Neural progenitor cell (in vitro differentiated cells): ENCODE data around the gene SLC18A3.

Experiments
- EZH2 ChIP-seq: fragments of 200-600 bp; sonication (generic); IDR thresholded peaks from 2 replicates; pipeline ENCODE4 v1.6.1; 2017; ENCODE audit warnings: antibody characterized with exemption, mild to moderate bottlenecking, moderate library complexity
- EZH2phosphoT487 ChIP-seq: fragments of 200-600 bp; sonication (generic); IDR thresholded peaks from 2 replicates; pipeline ENCODE4 v1.6.1; 2017; ENCODE audit warnings: antibody characterized with exemption
- TF ChIP-seq, protein P1 (sequence below): fragments of 200-600 bp; sonication (generic); IDR thresholded peaks from 2 replicates; pipeline ENCODE4 v1.5.1; 2017; ENCODE audit warnings: antibody characterized with exemption, mild to moderate bottlenecking

DNA sequence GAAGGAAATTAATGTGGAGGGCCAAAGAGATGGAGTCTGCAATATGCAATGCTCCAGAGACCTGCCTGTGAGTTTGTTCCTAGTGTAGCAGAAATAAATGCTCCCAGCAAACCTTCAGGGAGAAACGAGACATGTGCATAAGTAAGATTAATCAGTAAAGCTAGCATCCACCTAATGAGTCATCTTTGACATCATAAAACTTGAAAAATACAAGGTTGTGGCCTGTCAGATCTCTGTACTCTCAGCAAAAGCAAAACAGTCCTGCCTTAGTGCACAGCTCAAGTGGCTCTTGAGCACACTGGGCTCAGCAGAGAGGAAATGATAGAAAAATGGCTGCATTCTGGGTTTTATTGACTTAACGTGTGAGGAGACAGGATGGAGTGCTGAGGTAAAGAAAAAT lies 38.7 kb upstream of the SLC18A3 start:
- TF ChIP-seq, protein P1, sequence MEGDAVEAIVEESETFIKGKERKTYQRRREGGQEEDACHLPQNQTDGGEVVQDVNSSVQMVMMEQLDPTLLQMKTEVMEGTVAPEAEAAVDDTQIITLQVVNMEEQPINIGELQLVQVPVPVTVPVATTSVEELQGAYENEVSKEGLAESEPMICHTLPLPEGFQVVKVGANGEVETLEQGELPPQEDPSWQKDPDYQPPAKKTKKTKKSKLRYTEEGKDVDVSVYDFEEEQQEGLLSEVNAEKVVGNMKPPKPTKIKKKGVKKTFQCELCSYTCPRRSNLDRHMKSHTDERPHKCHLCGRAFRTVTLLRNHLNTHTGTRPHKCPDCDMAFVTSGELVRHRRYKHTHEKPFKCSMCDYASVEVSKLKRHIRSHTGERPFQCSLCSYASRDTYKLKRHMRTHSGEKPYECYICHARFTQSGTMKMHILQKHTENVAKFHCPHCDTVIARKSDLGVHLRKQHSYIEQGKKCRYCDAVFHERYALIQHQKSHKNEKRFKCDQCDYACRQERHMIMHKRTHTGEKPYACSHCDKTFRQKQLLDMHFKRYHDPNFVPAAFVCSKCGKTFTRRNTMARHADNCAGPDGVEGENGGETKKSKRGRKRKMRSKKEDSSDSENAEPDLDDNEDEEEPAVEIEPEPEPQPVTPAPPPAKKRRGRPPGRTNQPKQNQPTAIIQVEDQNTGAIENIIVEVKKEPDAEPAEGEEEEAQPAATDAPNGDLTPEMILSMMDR, result no peak
- TF ChIP-seq EZH2 (no peak), EZH2phosphoT487 (no peak)
